ENCODE results near the gene RAB31.

RAB31 gene

GRCh38 chr18:9827211-9827792 lies 119.2 kb downstream of the RAB31 start:
- H3K4me1 ChIP-seq (ENCODE audit: control insufficient read depth, insufficient read depth, low read length): peaks cover 2% of the 10 kb centered on the region; the same call in 1 of the 2 replicates
- H3K36me3 ChIP-seq (ENCODE audit: control insufficient read depth in 2 of 2, insufficient read depth in 1 of 2, low read length in 2 of 2): peaks cover 0 to 5% of the 10 kb centered on the region in 2 experiments; a peak in 1 of 3 replicates
- no peak overlapping the region for H3K27ac ChIP-seq (ENCODE audit: extremely low read depth, low read depth, low read length)
- TF ChIP-seq SETDB1 (IDR thresholded peaks at IDR 0.05; ENCODE audit: insufficient read length, low read length): no peak
- no peak for TF ChIP-seq ZNF114 (tag by site-specific recombination; IDR thresholded peaks at IDR 0.05)
- TF ChIP-seq ZBTB49 (tag by site-specific recombination; IDR thresholded peaks at IDR 0.05; ENCODE audit: low read depth): no peak
- TF ChIP-seq PRDM1 (tag by site-specific recombination; IDR thresholded peaks at IDR 0.05): no peak
- TF ChIP-seq GLI2 (tag by site-specific recombination; IDR thresholded peaks at IDR 0.05; ENCODE audit: borderline replicate concordance, low read depth): no peak
- no peak for TF ChIP-seq ZXDB (tag by site-specific recombination; IDR thresholded peaks at IDR 0.05)
- no peak for TF ChIP-seq ZNF394 (tag by site-specific recombination; IDR thresholded peaks at IDR 0.05; ENCODE audit: borderline replicate concordance)
- no peak for TF ChIP-seq ZBTB21 (tag by site-specific recombination; IDR thresholded peaks at IDR 0.05)
- no peak for TF ChIP-seq SP7 (tag by site-specific recombination; IDR thresholded peaks at IDR 0.05)
- no peak for TF ChIP-seq ZNF596 (tag by site-specific recombination; IDR thresholded peaks at IDR 0.05)
- TF ChIP-seq BCL11A (tag by site-specific recombination; IDR thresholded peaks at IDR 0.05; ENCODE audit: low read depth): no peak
- no peak for TF ChIP-seq ZBTB20 (tag by site-specific recombination; IDR thresholded peaks at IDR 0.05)
- TF ChIP-seq ZFP3 (tag by site-specific recombination; IDR thresholded peaks at IDR 0.05; ENCODE audit: low read depth): no peak
- TF ChIP-seq ZNF707 (tag by site-specific recombination; IDR thresholded peaks at IDR 0.05): no peak
- POLR2A ChIA-PET: interaction anchor here (1.3 kb wide), 1 partner anchor 88 kb away, joined by 3 read pairs; no protein-coding TSS in a partner anchor
- CTCF ChIA-PET: interaction anchor here (0.6 to 1.3 kb wide), 2 partner anchors 8 to 21 kb away, joined by 3 to 4 read pairs; no protein-coding TSS in a partner anchor
- no peaks in the 10 kb centered on the region for H3K9me3 ChIP-seq (ENCODE audit: control insufficient read depth, insufficient read depth, low read depth, low read length)
- H3K4me3 ChIP-seq (ENCODE audit: low read depth, low read length): no peak overlapping the region

GRCh38 chr18:9827793-9828505 lies 119.8 kb downstream of the RAB31 start:
- H3K27ac ChIP-seq (ENCODE audit: extremely low read depth, low read depth, low read length): no peak overlapping the region
- H3K36me3 ChIP-seq (ENCODE audit: control insufficient read depth in 2 of 2, insufficient read depth in 1 of 2, low read length in 2 of 2): peaks cover 0 to 8% of the 10 kb centered on the region in 2 experiments; a peak in 1 of 3 replicates
- POLR2A ChIA-PET: interaction anchor here (1.3 kb wide), 1 partner anchor 87 kb away, joined by 3 read pairs; no protein-coding TSS in a partner anchor
- H3K4me1 ChIP-seq (ENCODE audit: control insufficient read depth, insufficient read depth, low read length): peaks cover 2% of the 10 kb centered on the region; the same call in 1 of the 2 replicates
- CTCF ChIA-PET: interaction anchor here (0.6 kb wide), 1 partner anchor 20 kb away, joined by 3 read pairs; no protein-coding TSS in a partner anchor
- no peak overlapping the region for H3K4me3 ChIP-seq (ENCODE audit: low read depth, low read length)
- no peaks in the 10 kb centered on the region for H3K9me3 ChIP-seq (ENCODE audit: control insufficient read depth, insufficient read depth, low read depth, low read length)
- TF ChIP-seq ZNF175 (tag by site-specific recombination; IDR thresholded peaks at IDR 0.05): no peak
- TF ChIP-seq ZNF202 (tag by site-specific recombination; IDR thresholded peaks at IDR 0.05; ENCODE audit: borderline replicate concordance): no peak
- TF ChIP-seq ZNF600 (tag by site-specific recombination; IDR thresholded peaks at IDR 0.05): peak; percentile 45
